GM12878 (cell line): ENCODE results near the gene RAD51B. TPM values are rescaled to one million over a fixed set of nuclear protein-coding genes. Genes with fewer than 3 reads are reported as not detected.

Experiments used
- ATF7 ChIP-seq: fragments of 450-650 bp; IDR thresholded peaks from 2 replicates; pipeline ENCODE4 v1.6.1; 2016; ENCODE audit warnings: low read depth, mild to moderate bottlenecking
- EP300 ChIP-seq, 2 experiments: fragments of 150-350 bp in 1 of 2; IDR thresholded peaks; 2 replicates each; pipeline ENCODE4 v1.6.1; 2011 to 2012; ENCODE audit warnings: low read depth in 2 of 2, low read length in 2 of 2, borderline replicate concordance in 1 of 2, improper control_type of control experiment in 1 of 2, inconsistent platforms in 1 of 2; ENCODE audit not compliant: control insufficient read depth in 1 of 2
- FOS ChIP-seq: IDR thresholded peaks from 3 replicates; pipeline ENCODE4 v1.6.1; 2011; ENCODE audit warnings: borderline replicate concordance; ENCODE audit not compliant: insufficient read length; ENCODE audit errors: extremely low read depth
- FOXK2 ChIP-seq: fragments of 450-650 bp; IDR thresholded peaks from 2 replicates; pipeline ENCODE4 v1.6.1; 2017; ENCODE audit warnings: mild to moderate bottlenecking, moderate library complexity
- MEF2B ChIP-seq: fragments of 450-650 bp; IDR thresholded peaks from 2 replicates; pipeline ENCODE4 v1.6.1; 2018; ENCODE audit warnings: mild to moderate bottlenecking, moderate library complexity; ENCODE audit not compliant: partially characterized antibody, poor library complexity, severe bottlenecking
- MTA2 ChIP-seq: fragments of 450-650 bp; IDR thresholded peaks from 2 replicates; pipeline ENCODE4 v1.6.1; 2016; ENCODE audit warnings: low read depth, mild to moderate bottlenecking, moderate library complexity
- MYC ChIP-seq: IDR thresholded peaks from 2 replicates; pipeline ENCODE4 v1.6.1; 2011; ENCODE audit warnings: mild to moderate bottlenecking, low read length, moderate library complexity, inconsistent platforms; ENCODE audit not compliant: insufficient read depth, insufficient replicate concordance, insufficient read length, severe bottlenecking
- NFXL1 ChIP-seq: fragments of 450-650 bp; IDR thresholded peaks from 2 replicates; pipeline ENCODE4 v1.6.1; 2017; ENCODE audit warnings: antibody characterized with exemption, mild to moderate bottlenecking, borderline replicate concordance
- PML ChIP-seq: IDR thresholded peaks from 2 replicates; pipeline ENCODE4 v1.6.1; 2012; ENCODE audit warnings: low read length, inconsistent platforms
- RAD51 ChIP-seq: fragments of 450-650 bp; IDR thresholded peaks from 2 replicates; pipeline ENCODE4 v1.6.1; 2016; ENCODE audit warnings: moderate library complexity, mild to moderate bottlenecking, inconsistent platforms
- RFX5 ChIP-seq: IDR thresholded peaks from 2 replicates; pipeline ENCODE4 v1.6.1; 2011; ENCODE audit warnings: low read depth, low read length, improper control_type of control experiment
- SPI1 ChIP-seq: IDR thresholded peaks from 2 replicates; pipeline ENCODE4 v1.6.1; 2011; ENCODE audit warnings: low read depth, mild to moderate bottlenecking, low read length, moderate library complexity, borderline replicate concordance; ENCODE audit not compliant: insufficient read depth
- TAF1 ChIP-seq: IDR thresholded peaks from 2 replicates; pipeline ENCODE4 v1.6.1; 2011; ENCODE audit warnings: mild to moderate bottlenecking, low read depth, low read length, borderline replicate concordance
- TCF7 ChIP-seq: IDR thresholded peaks from 2 replicates; pipeline ENCODE4 v1.6.1; 2014; ENCODE audit warnings: antibody characterized with exemption, borderline replicate concordance
- ZSCAN29 ChIP-seq: fragments of 450-650 bp; IDR thresholded peaks from 2 replicates; pipeline ENCODE4 v1.6.1; 2017; ENCODE audit warnings: mild to moderate bottlenecking, moderate library complexity
- polyA plus RNA-seq, 11 experiments: library from polyadenylated mRNA; depleted of rRNA in 4 of 11; unstranded in 6 of 11; stranded (reverse) in 5 of 11; fragments of >200 nt; fragmentation: Nextera tagmentation in 4 of 11; fragmentation: Illumina TruSeq in 1 of 11; extraction: Ambion mirVana in 4 of 11; extraction: Trizol in 1 of 11; gene quantifications; 1 replicate in 1 of 11; 2 replicates in 10 of 11; pipeline versions ENCODE4 v1.2.1 to v1.2.3, GENCODE V29; 2011 to 2016; ENCODE audit warnings: inconsistent platforms in 2 of 11, missing spikeins in 2 of 11, low read depth in 1 of 11
- total RNA-seq, 4 experiments: library from RNA; depleted of rRNA in 3 of 4; stranded (reverse); fragments of >200 nt in 3 of 4; fragmentation: Illumina TruSeq in 1 of 4; extraction: Trizol in 1 of 4; gene quantifications; 2 replicates each; pipeline versions ENCODE4 v1.2.1 to v1.2.3, GENCODE V29; 2013 to 2021
- TF ChIP-seq, protein P1 (sequence below): fragments of 450-650 bp; IDR thresholded peaks from 2 replicates; pipeline ENCODE4 v1.6.1; 2016; ENCODE audit warnings: mild to moderate bottlenecking, moderate library complexity, borderline replicate concordance
- TF ChIP-seq, protein P2 (sequence below): fragments of 450-650 bp; IDR thresholded peaks from 2 replicates; pipeline ENCODE4 v1.6.1; 2017; ENCODE audit warnings: mild to moderate bottlenecking, moderate library complexity
- TF ChIP-seq, protein P3 (sequence below): fragments of 150-350 bp; IDR thresholded peaks from 2 replicates; pipeline ENCODE4 v1.6.1; 2016; ENCODE audit warnings: low read depth, low read length

The RAD51B gene
- total and polyA plus RNA-seq, 10 of the 15 experiments (the other 5 are each of a cell fraction or from before 2014, with no cell fraction given) = 9.8 to 26.8 (median 21.3) TPM

DNA sequence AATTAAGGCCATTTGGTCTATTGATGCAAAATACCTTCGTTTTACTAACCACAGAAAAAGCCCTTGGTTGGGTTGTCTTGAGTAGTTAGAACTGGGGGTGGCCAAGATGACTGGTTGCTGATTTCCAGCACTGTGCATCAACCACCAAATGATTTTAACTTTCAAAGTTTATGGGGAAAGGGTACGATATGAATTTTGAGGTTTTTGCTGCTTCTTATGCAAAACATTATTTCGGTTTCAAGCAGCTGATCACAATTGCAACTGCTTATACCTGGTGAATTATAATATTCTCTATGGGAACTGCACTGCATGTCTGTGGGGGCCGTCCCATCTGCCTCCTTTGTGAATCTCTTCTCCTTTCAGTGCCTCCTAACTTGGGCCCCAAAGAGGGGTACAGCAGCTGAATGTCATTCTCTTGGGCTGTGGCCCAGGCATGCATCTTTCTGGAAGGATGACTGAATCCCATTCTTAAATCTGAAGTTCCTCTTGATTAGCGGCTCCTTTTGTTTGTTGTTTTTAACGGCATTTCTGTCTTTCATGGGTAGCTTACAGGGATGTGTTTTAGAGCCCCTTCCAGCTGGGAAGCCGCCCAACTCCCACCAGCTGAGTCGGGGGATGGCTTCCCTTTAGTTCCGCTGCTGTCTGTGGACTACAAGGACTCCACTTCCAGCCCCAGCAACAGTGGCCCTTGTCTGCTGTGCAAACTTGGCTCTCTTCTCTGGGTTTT lies 493.5 kb downstream of the RAD51B start (continued):
- TF ChIP-seq, protein P1, sequence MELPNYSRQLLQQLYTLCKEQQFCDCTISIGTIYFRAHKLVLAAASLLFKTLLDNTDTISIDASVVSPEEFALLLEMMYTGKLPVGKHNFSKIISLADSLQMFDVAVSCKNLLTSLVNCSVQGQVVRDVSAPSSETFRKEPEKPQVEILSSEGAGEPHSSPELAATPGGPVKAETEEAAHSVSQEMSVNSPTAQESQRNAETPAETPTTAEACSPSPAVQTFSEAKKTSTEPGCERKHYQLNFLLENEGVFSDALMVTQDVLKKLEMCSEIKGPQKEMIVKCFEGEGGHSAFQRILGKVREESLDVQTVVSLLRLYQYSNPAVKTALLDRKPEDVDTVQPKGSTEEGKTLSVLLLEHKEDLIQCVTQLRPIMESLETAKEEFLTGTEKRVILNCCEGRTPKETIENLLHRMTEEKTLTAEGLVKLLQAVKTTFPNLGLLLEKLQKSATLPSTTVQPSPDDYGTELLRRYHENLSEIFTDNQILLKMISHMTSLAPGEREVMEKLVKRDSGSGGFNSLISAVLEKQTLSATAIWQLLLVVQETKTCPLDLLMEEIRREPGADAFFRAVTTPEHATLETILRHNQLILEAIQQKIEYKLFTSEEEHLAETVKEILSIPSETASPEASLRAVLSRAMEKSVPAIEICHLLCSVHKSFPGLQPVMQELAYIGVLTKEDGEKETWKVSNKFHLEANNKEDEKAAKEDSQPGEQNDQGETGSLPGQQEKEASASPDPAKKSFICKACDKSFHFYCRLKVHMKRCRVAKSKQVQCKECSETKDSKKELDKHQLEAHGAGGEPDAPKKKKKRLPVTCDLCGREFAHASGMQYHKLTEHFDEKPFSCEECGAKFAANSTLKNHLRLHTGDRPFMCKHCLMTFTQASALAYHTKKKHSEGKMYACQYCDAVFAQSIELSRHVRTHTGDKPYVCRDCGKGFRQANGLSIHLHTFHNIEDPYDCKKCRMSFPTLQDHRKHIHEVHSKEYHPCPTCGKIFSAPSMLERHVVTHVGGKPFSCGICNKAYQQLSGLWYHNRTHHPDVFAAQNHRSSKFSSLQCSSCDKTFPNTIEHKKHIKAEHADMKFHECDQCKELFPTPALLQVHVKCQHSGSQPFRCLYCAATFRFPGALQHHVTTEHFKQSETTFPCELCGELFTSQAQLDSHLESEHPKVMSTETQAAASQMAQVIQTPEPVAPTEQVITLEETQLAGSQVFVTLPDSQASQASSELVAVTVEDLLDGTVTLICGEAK = no peak
- TF ChIP-seq MTA2 (peak; percentile 91), ZSCAN29 (peak; percentile 70; the same call in 1 of the 2 replicates), PML (peak; percentile 74; the same call in 1 of the 2 replicates), EP300 (IDR thresholded peaks at IDR 0.05; ENCODE audit: borderline replicate concordance in 1 of 2, control insufficient read depth in 1 of 2, low read depth in 2 of 2, low read length in 2 of 2) (peak; percentile 88 to 97; a peak in 3 of 4 replicates), TAF1 (no peak; the same call in 1 of the 2 replicates), NFXL1 (no peak), TCF7 (peak; percentile 77), MYC (no peak), RFX5 (no peak), SPI1 (peak; percentile 35; the same call in 1 of the 2 replicates), ATF7 (peak; percentile 84), MEF2B (peak; percentile 80), RAD51 (peak; percentile 72), FOS (no peak), FOXK2 (no peak)
- TF ChIP-seq, protein P2, sequence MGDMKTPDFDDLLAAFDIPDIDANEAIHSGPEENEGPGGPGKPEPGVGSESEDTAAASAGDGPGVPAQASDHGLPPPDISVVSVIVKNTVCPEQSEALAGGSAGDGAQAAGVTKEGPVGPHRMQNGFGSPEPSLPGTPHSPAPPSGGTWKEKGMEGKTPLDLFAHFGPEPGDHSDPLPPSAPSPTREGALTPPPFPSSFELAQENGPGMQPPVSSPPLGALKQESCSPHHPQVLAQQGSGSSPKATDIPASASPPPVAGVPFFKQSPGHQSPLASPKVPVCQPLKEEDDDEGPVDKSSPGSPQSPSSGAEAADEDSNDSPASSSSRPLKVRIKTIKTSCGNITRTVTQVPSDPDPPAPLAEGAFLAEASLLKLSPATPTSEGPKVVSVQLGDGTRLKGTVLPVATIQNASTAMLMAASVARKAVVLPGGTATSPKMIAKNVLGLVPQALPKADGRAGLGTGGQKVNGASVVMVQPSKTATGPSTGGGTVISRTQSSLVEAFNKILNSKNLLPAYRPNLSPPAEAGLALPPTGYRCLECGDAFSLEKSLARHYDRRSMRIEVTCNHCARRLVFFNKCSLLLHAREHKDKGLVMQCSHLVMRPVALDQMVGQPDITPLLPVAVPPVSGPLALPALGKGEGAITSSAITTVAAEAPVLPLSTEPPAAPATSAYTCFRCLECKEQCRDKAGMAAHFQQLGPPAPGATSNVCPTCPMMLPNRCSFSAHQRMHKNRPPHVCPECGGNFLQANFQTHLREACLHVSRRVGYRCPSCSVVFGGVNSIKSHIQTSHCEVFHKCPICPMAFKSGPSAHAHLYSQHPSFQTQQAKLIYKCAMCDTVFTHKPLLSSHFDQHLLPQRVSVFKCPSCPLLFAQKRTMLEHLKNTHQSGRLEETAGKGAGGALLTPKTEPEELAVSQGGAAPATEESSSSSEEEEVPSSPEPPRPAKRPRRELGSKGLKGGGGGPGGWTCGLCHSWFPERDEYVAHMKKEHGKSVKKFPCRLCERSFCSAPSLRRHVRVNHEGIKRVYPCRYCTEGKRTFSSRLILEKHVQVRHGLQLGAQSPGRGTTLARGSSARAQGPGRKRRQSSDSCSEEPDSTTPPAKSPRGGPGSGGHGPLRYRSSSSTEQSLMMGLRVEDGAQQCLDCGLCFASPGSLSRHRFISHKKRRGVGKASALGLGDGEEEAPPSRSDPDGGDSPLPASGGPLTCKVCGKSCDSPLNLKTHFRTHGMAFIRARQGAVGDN = peak; percentile 60
- TF ChIP-seq, protein P3, sequence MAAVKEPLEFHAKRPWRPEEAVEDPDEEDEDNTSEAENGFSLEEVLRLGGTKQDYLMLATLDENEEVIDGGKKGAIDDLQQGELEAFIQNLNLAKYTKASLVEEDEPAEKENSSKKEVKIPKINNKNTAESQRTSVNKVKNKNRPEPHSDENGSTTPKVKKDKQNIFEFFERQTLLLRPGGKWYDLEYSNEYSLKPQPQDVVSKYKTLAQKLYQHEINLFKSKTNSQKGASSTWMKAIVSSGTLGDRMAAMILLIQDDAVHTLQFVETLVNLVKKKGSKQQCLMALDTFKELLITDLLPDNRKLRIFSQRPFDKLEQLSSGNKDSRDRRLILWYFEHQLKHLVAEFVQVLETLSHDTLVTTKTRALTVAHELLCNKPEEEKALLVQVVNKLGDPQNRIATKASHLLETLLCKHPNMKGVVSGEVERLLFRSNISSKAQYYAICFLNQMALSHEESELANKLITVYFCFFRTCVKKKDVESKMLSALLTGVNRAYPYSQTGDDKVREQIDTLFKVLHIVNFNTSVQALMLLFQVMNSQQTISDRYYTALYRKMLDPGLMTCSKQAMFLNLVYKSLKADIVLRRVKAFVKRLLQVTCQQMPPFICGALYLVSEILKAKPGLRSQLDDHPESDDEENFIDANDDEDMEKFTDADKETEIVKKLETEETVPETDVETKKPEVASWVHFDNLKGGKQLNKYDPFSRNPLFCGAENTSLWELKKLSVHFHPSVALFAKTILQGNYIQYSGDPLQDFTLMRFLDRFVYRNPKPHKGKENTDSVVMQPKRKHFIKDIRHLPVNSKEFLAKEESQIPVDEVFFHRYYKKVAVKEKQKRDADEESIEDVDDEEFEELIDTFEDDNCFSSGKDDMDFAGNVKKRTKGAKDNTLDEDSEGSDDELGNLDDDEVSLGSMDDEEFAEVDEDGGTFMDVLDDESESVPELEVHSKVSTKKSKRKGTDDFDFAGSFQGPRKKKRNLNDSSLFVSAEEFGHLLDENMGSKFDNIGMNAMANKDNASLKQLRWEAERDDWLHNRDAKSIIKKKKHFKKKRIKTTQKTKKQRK = no peak
